AG04450 (cell line): ENCODE measurements around the gene CHDH. TPM values are rescaled to one million over a fixed set of nuclear protein-coding genes. Genes with fewer than 3 reads are reported as not detected.

Experiments
- CTCF ChIA-PET: fragments of 300-600, 350-600 bp; formaldehyde crosslinking; extraction: SDS; loops from one replicate; lab custom pipeline; 2022; ENCODE audit warnings: antibody characterized with exemption, inconsistent platforms; lab: Charles Lee
- POLR2A ChIA-PET: fragments of 350-600 bp; formaldehyde crosslinking; extraction: SDS; loops from one replicate; lab custom pipeline; 2021; ENCODE audit warnings: antibody characterized with exemption, inconsistent platforms; lab: Yijun Ruan, JAX
- DNase-seq: peaks from one replicate; pipeline ENCODE4 v3.0.0-alpha.2; 2011; ENCODE audit warnings: low read depth, low spot score
- H3K27ac ChIP-seq: one replicate; pipeline ENCODE4 v1.5.1; 2012; ENCODE audit warnings: low read depth, low read length, control low read depth
- H3K27me3 ChIP-seq: one replicate; pipeline ENCODE4 v1.6.0; 2012; ENCODE audit warnings: low read length; ENCODE audit not compliant: control insufficient read depth, insufficient read depth
- H3K4me3 ChIP-seq: 2 replicates; pipeline ENCODE4 v1.5.1; 2011; ENCODE audit warnings: mild to moderate bottlenecking, low read depth, low read length, control low read depth
- H3K9me3 ChIP-seq: 2 replicates; pipeline ENCODE4 v1.5.1; 2012; ENCODE audit warnings: low read length; ENCODE audit not compliant: control insufficient read depth, insufficient read depth
- CTCF ChIP-seq: IDR thresholded peaks from 2 replicates; pipeline ENCODE4 v1.5.1; 2011; ENCODE audit warnings: low read depth, low read length, control low read depth, inconsistent platforms
- polyA plus RNA-seq: library from polyadenylated mRNA; depleted of rRNA; stranded (reverse); fragments of >200 nt; gene quantifications from 2 replicates; pipeline ENCODE4 v1.2.3, GENCODE V29; 2011

Gene CHDH
- polyA plus RNA-seq, 1 experiment: 0.01 TPM

- Histone ChIP-seq H3K9me3 (no peaks in the 10 kb centered on the region; the same call in 1 of the 2 replicates), H3K27me3 (peaks cover 4% of the 10 kb centered on the region), H3K27ac (no peak overlapping the region), H3K4me3 (no peak overlapping the region)
- POLR2A ChIA-PET: no interaction called here
- no peak for DNase-seq
- CTCF ChIA-PET: no interaction called here
- TF ChIP-seq CTCF: no peak
Observed at GRCh38 chr3:53822331-53822741, 23.9 kb downstream of the CHDH start.

DNA sequence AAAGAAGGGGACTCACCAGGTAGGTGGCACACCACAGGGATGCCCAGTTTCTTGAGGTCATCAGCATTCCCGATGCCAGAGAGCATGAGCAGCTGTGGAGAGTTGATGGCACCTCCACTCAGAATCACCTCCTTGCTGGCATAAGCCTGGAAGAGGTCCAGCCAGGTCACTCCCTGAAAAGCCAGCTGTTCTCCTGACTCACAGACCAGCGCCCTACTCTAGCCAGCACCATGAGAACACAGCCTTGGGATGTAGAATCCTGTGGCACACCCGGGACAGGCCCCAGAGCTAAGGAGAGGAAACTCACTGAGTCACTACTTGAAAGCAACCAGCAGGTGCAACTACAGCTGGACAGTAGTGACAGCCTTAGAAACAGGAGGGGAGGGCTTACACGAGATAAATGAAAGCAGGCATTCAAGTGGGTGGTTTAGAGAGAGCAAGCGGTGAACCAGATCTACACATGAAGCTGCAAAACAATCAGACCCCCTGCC is 24.5 kb downstream of the CHDH start:
- no peak for DNase-seq
- no peaks in the 10 kb centered on the region; the same call in 1 of the 2 replicates for H3K9me3 ChIP-seq
- no peak for TF ChIP-seq CTCF
- CTCF ChIA-PET: no interaction called here
- no peak overlapping the region for H3K4me3 ChIP-seq
- no peak overlapping the region for H3K27ac ChIP-seq
- POLR2A ChIA-PET: no interaction called here
- peaks cover 3% of the 10 kb centered on the region for H3K27me3 ChIP-seq

DNA sequence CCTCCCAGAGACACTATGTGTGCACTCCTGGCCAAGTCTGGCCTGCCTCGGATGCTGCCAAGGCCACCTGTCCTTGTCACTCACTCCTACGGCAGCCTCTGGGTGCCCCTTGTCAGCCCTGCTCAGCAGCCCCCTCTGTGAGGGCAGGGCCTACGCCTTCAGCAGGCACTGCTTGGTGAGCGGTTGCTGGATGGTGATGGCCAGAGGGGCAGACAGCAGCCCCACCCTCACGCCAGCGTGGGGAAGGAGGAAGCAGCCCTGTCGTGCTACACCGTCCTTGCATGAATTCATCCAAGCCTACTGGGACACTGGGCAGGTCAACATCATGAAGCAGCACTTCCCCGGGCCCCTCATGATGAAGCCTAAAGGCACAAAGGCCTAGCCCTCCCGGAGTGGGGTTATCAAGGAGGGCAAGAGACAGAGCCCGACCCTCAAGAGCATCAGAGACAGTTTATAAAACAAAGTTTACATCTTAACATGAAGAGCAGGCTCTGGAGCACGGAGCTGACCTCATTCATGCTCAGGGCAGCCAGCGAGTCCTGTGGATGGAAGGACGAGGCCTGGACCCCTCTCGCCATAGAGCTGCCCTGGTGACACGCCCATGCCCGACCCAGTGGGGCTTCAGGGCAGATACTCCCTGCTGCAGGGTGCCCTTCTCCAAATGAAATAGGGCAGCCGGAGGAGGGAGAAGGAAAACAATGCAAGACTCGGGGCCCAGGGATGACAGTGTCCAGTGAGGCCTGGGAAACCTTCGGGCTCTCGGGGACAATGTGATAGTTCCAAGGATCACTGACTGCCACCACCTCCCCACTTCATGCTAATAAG is 25.3 kb downstream of the CHDH start:
- Histone ChIP-seq H3K27me3 (peaks cover 2% of the 10 kb centered on the region), H3K9me3 (no peaks in the 10 kb centered on the region; the same call in 1 of the 2 replicates), H3K4me3 (no peak overlapping the region), H3K27ac (no peak overlapping the region)
- POLR2A ChIA-PET: no interaction called here
- DNase-seq: no peak
- TF ChIP-seq CTCF: no peak
- CTCF ChIA-PET: no interaction called here

GRCh38 chr3:53820084-53820483 is 26.1 kb downstream of the CHDH start:
- ChIA-PET CTCF (no interaction called here), POLR2A (no interaction called here)
- Histone ChIP-seq H3K27me3 (peaks cover 4% of the 10 kb centered on the region), H3K27ac (no peak overlapping the region), H3K9me3 (no peaks in the 10 kb centered on the region; the same call in 1 of the 2 replicates), H3K4me3 (no peak overlapping the region)
- no peak for TF ChIP-seq CTCF
- DNase-seq: no peak

- ChIA-PET POLR2A (no interaction called here), CTCF (no interaction called here)
- no peaks in the 10 kb centered on the region; the same call in 1 of the 2 replicates for H3K9me3 ChIP-seq
- no peak for DNase-seq
- no peak for TF ChIP-seq CTCF
- H3K27ac ChIP-seq: no peak overlapping the region
- H3K4me3 ChIP-seq: no peak overlapping the region
- H3K27me3 ChIP-seq: peaks cover 6% of the 10 kb centered on the region
Observed at GRCh38 chr3:53819163-53819868, 26.9 kb downstream of the CHDH start.
